IPS DF 6.9 (cell line): ENCODE data around the gene PTPRN2.

ENCODE experiments used
- DNase-seq: peaks from one replicate; pipeline ENCODE4 v3.0.0-alpha.2; 2013; ENCODE audit warnings: low read depth, low spot score
- H3K27ac ChIP-seq: one replicate; pipeline ENCODE4 v1.5.1; 2013; ENCODE audit warnings: low read length, control low read depth
- H3K27me3 ChIP-seq: 2 replicates; pipeline ENCODE4 v1.6.1; 2013; ENCODE audit warnings: mild to moderate bottlenecking, low read length; ENCODE audit not compliant: control insufficient read depth, insufficient read depth
- H3K36me3 ChIP-seq: 2 replicates; pipeline ENCODE4 v1.6.1; 2013; ENCODE audit warnings: low read length; ENCODE audit not compliant: control insufficient read depth, insufficient read depth
- H3K4me1 ChIP-seq: 2 replicates; pipeline ENCODE4 v1.6.1; 2013; ENCODE audit warnings: low read length; ENCODE audit not compliant: control insufficient read depth, insufficient read depth
- H3K4me3 ChIP-seq: 2 replicates; pipeline ENCODE4 v1.5.1; 2013; ENCODE audit warnings: mild to moderate bottlenecking, low read length
- H3K9me3 ChIP-seq: 2 replicates; pipeline ENCODE4 v1.6.1; 2013; ENCODE audit warnings: low read length, inconsistent platforms; ENCODE audit not compliant: control insufficient read depth, insufficient read depth
- WGBS: extraction: QIAGEN DNeasy Blood & Tissue Kit; methylation state at CpG from one replicate; pipeline ENCODE4 v1.1.7; 2013; ENCODE audit warnings: mixed read lengths, missing lambda C conversion rate; ENCODE audit not compliant: insufficient read length, insufficient coverage; 5-methylcytosine and 5-hydroxymethylcytosine counted together

Gene PTPRN2

GRCh38 chr7:158075633-158076001, 512.0 kb downstream of the PTPRN2 start:
- Histone ChIP-seq H3K27ac (no peak overlapping the region), H3K9me3 (peaks cover 33% of the 10 kb centered on the region), H3K27me3 (no peaks in the 10 kb centered on the region), H3K4me1 (no peaks in the 10 kb centered on the region), H3K36me3 (no peaks in the 10 kb centered on the region; the same call in 1 of the 2 replicates), H3K4me3 (no peak overlapping the region)
- no peak for DNase-seq
- WGBS: no CpG with 5 or more reads among the region's 17 CpGs

GRCh38 chr7:158074896-158075632, 512.6 kb downstream of the PTPRN2 start:
- Histone ChIP-seq H3K4me3 (no peak overlapping the region), H3K9me3 (peaks cover 34% of the 10 kb centered on the region)

GRCh38 chr7:158073845-158074840, 513.5 kb downstream of the PTPRN2 start:
- Histone ChIP-seq H3K4me3 (no peak overlapping the region), H3K4me1 (no peaks in the 10 kb centered on the region), H3K27ac (no peak overlapping the region), H3K9me3 (peaks cover 33% of the 10 kb centered on the region), H3K36me3 (no peaks in the 10 kb centered on the region; the same call in 1 of the 2 replicates), H3K27me3 (no peaks in the 10 kb centered on the region)
- WGBS: no CpG with 5 or more reads among the region's 35 CpGs
- no peak for DNase-seq

More at GRCh38 chr7:158074896-158075632, 512.6 kb downstream of the PTPRN2 start:
- DNase-seq: no peak
- no peaks in the 10 kb centered on the region; the same call in 1 of the 2 replicates for H3K36me3 ChIP-seq
- no CpG with 5 or more reads among the region's 29 CpGs for WGBS
- H3K27me3 ChIP-seq: no peaks in the 10 kb centered on the region
- no peaks in the 10 kb centered on the region for H3K4me1 ChIP-seq
- no peak overlapping the region for H3K27ac ChIP-seq

GRCh38 chr7:158072991-158073730, 514.5 kb downstream of the PTPRN2 start:
- no peak for DNase-seq
- H3K9me3 ChIP-seq: peaks cover 34% of the 10 kb centered on the region
- H3K4me1 ChIP-seq: no peaks in the 10 kb centered on the region
- no CpG with 5 or more reads among the region's 18 CpGs for WGBS
- no peak overlapping the region for H3K27ac ChIP-seq
- H3K36me3 ChIP-seq: no peaks in the 10 kb centered on the region; the same call in 1 of the 2 replicates
- no peaks in the 10 kb centered on the region for H3K27me3 ChIP-seq
- H3K4me3 ChIP-seq: no peak overlapping the region; the same call in 1 of the 2 replicates

GRCh38 chr7:158070222-158070920, 517.3 kb downstream of the PTPRN2 start:
- Histone ChIP-seq H3K27ac (no peak overlapping the region), H3K27me3 (no peaks in the 10 kb centered on the region), H3K4me3 (no peak overlapping the region), H3K9me3 (peaks cover 34% of the 10 kb centered on the region), H3K36me3 (no peaks in the 10 kb centered on the region; the same call in 1 of the 2 replicates), H3K4me1 (no peaks in the 10 kb centered on the region)
- no peak for DNase-seq
- no CpG with 5 or more reads among the region's 21 CpGs for WGBS

GRCh38 chr7:158068853-158069252, 518.8 kb downstream of the PTPRN2 start:
- no peak for DNase-seq
- Histone ChIP-seq H3K9me3 (peaks cover 38% of the 10 kb centered on the region), H3K36me3 (no peaks in the 10 kb centered on the region; the same call in 1 of the 2 replicates), H3K27me3 (no peaks in the 10 kb centered on the region), H3K27ac (no peak overlapping the region), H3K4me1 (no peaks in the 10 kb centered on the region), H3K4me3 (no peak overlapping the region)
- no CpG with 5 or more reads among the region's 9 CpGs for WGBS

- peaks cover 40% of the 10 kb centered on the region for H3K9me3 ChIP-seq
- H3K36me3 ChIP-seq: no peaks in the 10 kb centered on the region; the same call in 1 of the 2 replicates
- no peaks in the 10 kb centered on the region for H3K4me1 ChIP-seq
- no peak overlapping the region for H3K4me3 ChIP-seq
- H3K27ac ChIP-seq: no peak overlapping the region
- no CpG with 5 or more reads among the region's 14 CpGs for WGBS
- no peaks in the 10 kb centered on the region for H3K27me3 ChIP-seq
- no peak for DNase-seq
Measured at GRCh38 chr7:158067931-158068482, 519.6 kb downstream of the PTPRN2 start.

GRCh38 chr7:158067219-158067930, 520.2 kb downstream of the PTPRN2 start:
- no peak overlapping the region for H3K27ac ChIP-seq
- H3K4me1 ChIP-seq: no peaks in the 10 kb centered on the region
- H3K9me3 ChIP-seq: peaks cover 38% of the 10 kb centered on the region
- WGBS: no CpG with 5 or more reads among the region's 28 CpGs
- no peaks in the 10 kb centered on the region for H3K27me3 ChIP-seq
- no peak overlapping the region for H3K4me3 ChIP-seq
- DNase-seq: no peak
- no peaks in the 10 kb centered on the region; the same call in 1 of the 2 replicates for H3K36me3 ChIP-seq

GRCh38 chr7:158066085-158066484, 521.5 kb downstream of the PTPRN2 start:
- Histone ChIP-seq H3K4me1 (no peaks in the 10 kb centered on the region), H3K9me3 (peaks cover 42% of the 10 kb centered on the region), H3K27ac (no peak overlapping the region), H3K4me3 (no peak overlapping the region), H3K27me3 (no peaks in the 10 kb centered on the region), H3K36me3 (no peaks in the 10 kb centered on the region; the same call in 1 of the 2 replicates)
- no peak for DNase-seq
- WGBS: no CpG with 5 or more reads among the region's 4 CpGs
